Caco-2 (cell line): ENCODE results near the gene KIFBP. TPM values are rescaled to one million over a fixed set of nuclear protein-coding genes. Genes with fewer than 3 reads are reported as not detected.
A peak's percentile ranks its signal among the peaks of the same experiment; 100 is the strongest.
"Not testable (repeated sequence)": the region's sequence is repeated elsewhere in the genome, so short reads cannot be mapped to it uniquely, and the experiment has no call there.

Experiments used
- BruUV-seq: library from RNA; stranded (reverse); fragments of 400-500 nt; replicated peaks from 2 replicates; lab custom pipeline; 2021; lab: Mats Ljungman, UMichigan
- CTCF ChIA-PET: fragments of 300-600 bp; sonication (Branson Sonifier 250); formaldehyde crosslinking; loops from one replicate; lab custom pipeline; 2022; ENCODE audit warnings: antibody characterized with exemption; lab: Charles Lee
- POLR2A ChIA-PET: fragments of 300-600 bp; sonication (Branson Sonifier 250); formaldehyde crosslinking; loops from one replicate; lab custom pipeline; 2022; ENCODE audit warnings: antibody characterized with exemption; lab: Charles Lee
- DNase-seq, 2 experiments: peaks; one replicate each; pipeline versions ENCODE4 v3.0.0 to v3.0.0-alpha.2; 2020 to 2022
- H3K27me3 ChIP-seq: replicated peaks from 2 replicates; pipeline ENCODE4 v1.6.0; 2011; ENCODE audit warnings: low read length; ENCODE audit not compliant: control insufficient read depth, insufficient read depth
- H3K36me3 ChIP-seq: 2 replicates; pipeline ENCODE4 v1.5.1; 2011; ENCODE audit warnings: low read length; ENCODE audit not compliant: control insufficient read depth, insufficient read depth
- H3K4me1 ChIP-seq: fragments of 250-450 bp; sonication (Bioruptor Pico); 2 replicates; pipeline ENCODE4 v1.5.1; 2020; ENCODE audit warnings: mild to moderate bottlenecking
- H3K4me3 ChIP-seq: 2 replicates; pipeline ENCODE4 v1.5.1; 2011; ENCODE audit warnings: low read depth, mild to moderate bottlenecking, control low read depth, low read length
- H3K9me3 ChIP-seq: fragments of 250-450 bp; sonication (Bioruptor Pico); 2 replicates; pipeline ENCODE4 v1.5.1; 2020; ENCODE audit warnings: mild to moderate bottlenecking, moderate library complexity
- H3K27ac Mint-ChIP-seq: one replicate; pipeline ENCODE4 v1.8.0; 2022; ENCODE audit warnings: mixed read lengths; ENCODE audit not compliant: unreplicated experiment
- H3K27me3 Mint-ChIP-seq: one replicate; pipeline ENCODE4 v1.8.0; 2022; ENCODE audit warnings: mixed read lengths; ENCODE audit not compliant: insufficient read depth, unreplicated experiment
- H3K36me3 Mint-ChIP-seq: one replicate; pipeline ENCODE4 v1.8.0; 2022; ENCODE audit warnings: mild to moderate bottlenecking, mixed read lengths; ENCODE audit not compliant: insufficient read depth, unreplicated experiment
- H3K4me1 Mint-ChIP-seq: one replicate; pipeline ENCODE4 v1.8.0; 2022; ENCODE audit warnings: low read depth, mixed read lengths; ENCODE audit not compliant: unreplicated experiment
- H3K4me3 Mint-ChIP-seq: one replicate; pipeline ENCODE4 v1.8.0; 2022; ENCODE audit warnings: mild to moderate bottlenecking, moderate library complexity, mixed read lengths; ENCODE audit not compliant: unreplicated experiment
- H3K9me3 Mint-ChIP-seq: one replicate; pipeline ENCODE4 v1.8.0; 2022; ENCODE audit warnings: mixed read lengths; ENCODE audit not compliant: unreplicated experiment
- CTCF ChIP-seq, 2 experiments: fragments of 200-600 bp in 1 of 2; IDR thresholded peaks; 1 replicate in 1 of 2; 2 replicates in 1 of 2; pipeline versions ENCODE4 v1.5.1 to v1.8.0; 2011 to 2022; ENCODE audit warnings: antibody characterized with exemption in 1 of 2, control low read depth in 1 of 2, inconsistent platforms in 1 of 2, low read depth in 1 of 2, low read length in 1 of 2, mild to moderate bottlenecking in 1 of 2, moderate library complexity in 1 of 2; ENCODE audit not compliant: insufficient read depth in 1 of 2, severe bottlenecking in 1 of 2, unreplicated experiment in 1 of 2
- intact Hi-C: fragments of 100-400 bp; cut with micrococcal nuclease; formaldehyde crosslinking; loops from one replicate; pipeline ENCODE4 v1.10.0; 2022; ENCODE audit not compliant: unreplicated experiment
- total RNA-seq: library from RNA; stranded (reverse); gene quantifications from 2 replicates; pipeline ENCODE4 v1.2.3, GENCODE V29; 2022

Gene KIFBP
- total RNA-seq, 1 experiment from 2014 or later, result 58.9 TPM

- Histone ChIP-seq H3K27me3 (no peaks in the 10 kb centered on the region), H3K9me3 (no peaks in the 10 kb centered on the region), H3K4me3 (no peak overlapping the region), H3K4me1 (peaks cover 11% of the 10 kb centered on the region), H3K36me3 (peaks cover 3% of the 10 kb centered on the region; the same call in 1 of the 2 replicates)
- H3K9me3 Mint-ChIP-seq, result no peaks in the 10 kb centered on the region
- intact Hi-C loops, result no loop called here
- H3K36me3 Mint-ChIP-seq, result peaks cover 92% of the 10 kb centered on the region
- H3K4me3 Mint-ChIP-seq, result no peak overlapping the region
- H3K27ac Mint-ChIP-seq, result no peak overlapping the region
- TF ChIP-seq CTCF (IDR thresholded peaks at IDR 0.05; ENCODE audit: insufficient read depth in 1 of 2, low read depth in 1 of 2, low read length in 1 of 2, severe bottlenecking in 1 of 2, unreplicated experiment in 1 of 2), result no peak
- no peak for DNase-seq
- H3K4me1 Mint-ChIP-seq, result no peaks in the 10 kb centered on the region
- BruUV-seq, result no TSS peak
- CTCF ChIA-PET, result interaction anchor here (0.6 kb wide), 1 partner anchor 884 kb away, joined by 4 read pairs; no protein-coding TSS in a partner anchor
- H3K27me3 Mint-ChIP-seq, result no peaks in the 10 kb centered on the region
- POLR2A ChIA-PET, result interaction anchor here (0.6 kb wide), 2 partner anchors 27 to 188 kb away, joined by 3 read pairs; no protein-coding TSS in a partner anchor
Measured at GRCh38 chr10:68959695-68960527, 28.7 kb upstream of the KIFBP start.

- CTCF ChIA-PET, result no interaction called here
- POLR2A ChIA-PET, result no interaction called here
- Mint-ChIP-seq H3K27ac (no peak overlapping the region), H3K4me3 (no peak overlapping the region), H3K36me3 (peaks cover 98% of the 10 kb centered on the region), H3K9me3 (no peaks in the 10 kb centered on the region), H3K27me3 (no peaks in the 10 kb centered on the region), H3K4me1 (no peaks in the 10 kb centered on the region)
- H3K9me3 ChIP-seq, result no peaks in the 10 kb centered on the region
- intact Hi-C loops, result no loop called here
- TF ChIP-seq CTCF (IDR thresholded peaks at IDR 0.05; ENCODE audit: insufficient read depth in 1 of 2, low read depth in 1 of 2, low read length in 1 of 2, severe bottlenecking in 1 of 2, unreplicated experiment in 1 of 2), result no peak
- peaks cover 3% of the 10 kb centered on the region for H3K36me3 ChIP-seq
- H3K4me3 ChIP-seq, result no peak overlapping the region
- peaks cover 2% of the 10 kb centered on the region; the same call in 1 of the 2 replicates for H3K4me1 ChIP-seq
- DNase-seq, result no peak
- no peaks in the 10 kb centered on the region for H3K27me3 ChIP-seq
- BruUV-seq, result no TSS peak
Measured at GRCh38 chr10:68963151-68963550, 25.5 kb upstream of the KIFBP start.

GRCh38 chr10:68973975-68974374 lies 14.6 kb upstream of the KIFBP start:
- TF ChIP-seq CTCF (IDR thresholded peaks at IDR 0.05; ENCODE audit: insufficient read depth in 1 of 2, low read depth in 1 of 2, low read length in 1 of 2, severe bottlenecking in 1 of 2, unreplicated experiment in 1 of 2), result no peak
- peaks cover 100% of the 10 kb centered on the region for H3K36me3 Mint-ChIP-seq
- H3K4me3 Mint-ChIP-seq, result no peak overlapping the region
- ChIA-PET CTCF (no interaction called here), POLR2A (no interaction called here)
- Histone ChIP-seq H3K9me3 (no peaks in the 10 kb centered on the region), H3K36me3 (peaks cover 23% of the 10 kb centered on the region), H3K27me3 (no peaks in the 10 kb centered on the region), H3K4me3 (no peak overlapping the region), H3K4me1 (no peaks in the 10 kb centered on the region)
- H3K4me1 Mint-ChIP-seq, result peaks cover 6% of the 10 kb centered on the region
- H3K9me3 Mint-ChIP-seq, result no peaks in the 10 kb centered on the region
- no peak for DNase-seq
- no peaks in the 10 kb centered on the region for H3K27me3 Mint-ChIP-seq
- H3K27ac Mint-ChIP-seq, result no peak overlapping the region
- intact Hi-C loops, result no loop called here
- no TSS peak for BruUV-seq

GRCh38 chr10:68975936-68976473 lies 12.6 kb upstream of the KIFBP start:
- H3K9me3 ChIP-seq, H3K27me3 ChIP-seq, DNase-seq, H3K4me3 Mint-ChIP-seq, H3K4me1 Mint-ChIP-seq, BruUV-seq, POLR2A ChIA-PET, CTCF ChIA-PET, H3K4me1 ChIP-seq, H3K27me3 Mint-ChIP-seq, H3K9me3 Mint-ChIP-seq, H3K4me3 ChIP-seq, intact Hi-C loops: not testable (repeated sequence)
- Mint-ChIP-seq H3K27ac (peak overlapping the region; percentile 24), H3K36me3 (peaks cover 100% of the 10 kb centered on the region)
- H3K36me3 ChIP-seq, result peaks cover 16% of the 10 kb centered on the region
